B cell (primary cell): ENCODE results near the gene ELK4. TPM values are rescaled to one million over a fixed set of nuclear protein-coding genes. Genes with fewer than 3 reads are reported as not detected.

Experiments used
- ATAC-seq: fragments of 200-7000 bp; cut with Tn5 transposase; one replicate; pipeline ENCODE4 v1.10.0; 2021; ENCODE audit warnings: low read depth, mild to moderate bottlenecking, moderate number of reproducible peaks, moderate library complexity
- CTCF ChIA-PET: fragments of 350-600 bp; sonication (Branson Sonifier 250); formaldehyde crosslinking; loops from one replicate; lab custom pipeline; 2021; ENCODE audit warnings: antibody characterized with exemption, inconsistent platforms; lab: Charles Lee
- POLR2A ChIA-PET: fragments of 350-600 bp; sonication (Branson Sonifier 250); formaldehyde crosslinking; loops from one replicate; lab custom pipeline; 2021; ENCODE audit warnings: antibody characterized with exemption; lab: Charles Lee
- DNase-seq: peaks from one replicate; pipeline ENCODE4 v3.0.0; 2013
- H2AFZ ChIP-seq: 2 replicates; pipeline ENCODE4 v1.6.1; 2012; ENCODE audit warnings: mild to moderate bottlenecking, low read depth, low read length; ENCODE audit not compliant: insufficient read depth, poor library complexity, severe bottlenecking
- H3K27ac ChIP-seq, 2 donors: 1 replicate in 1 of 2; 2 replicates in 1 of 2; pipeline ENCODE4 v1.5.1; 2012 to 2013; ENCODE audit warnings: low read length in 2 of 2, mild to moderate bottlenecking in 2 of 2, moderate library complexity in 1 of 2
- H3K27me3 ChIP-seq, 4 experiments: fragments of 200-600 bp in 1 of 4; sonication (generic) in 1 of 4; replicated peaks in 1 of 4; 1 replicate in 2 of 4; 2 replicates in 2 of 4; pipeline versions ENCODE4 v1.6.1 to v1.7.0; 2013 to 2016; ENCODE audit warnings: low read length in 3 of 4, mild to moderate bottlenecking in 2 of 4, mixed read lengths in 1 of 4, moderate library complexity in 1 of 4; ENCODE audit not compliant: insufficient read depth in 4 of 4, control insufficient read depth in 3 of 4; ENCODE audit errors: control extremely low read depth in 1 of 4
- H3K36me3 ChIP-seq, 2 experiments: replicated peaks in 1 of 2; 1 replicate in 1 of 2; 2 replicates in 1 of 2; pipeline versions ENCODE4 v1.6.1 to v1.7.1; 2013; ENCODE audit warnings: low read length in 1 of 2; ENCODE audit not compliant: insufficient read depth in 2 of 2, control insufficient read depth in 1 of 2; ENCODE audit errors: control extremely low read depth in 1 of 2, extremely low read depth in 1 of 2
- H3K4me1 ChIP-seq, 2 donors: fragments of 200-600 bp in 1 of 2; sonication (generic) in 1 of 2; 1 replicate in 1 of 2; 2 replicates in 1 of 2; pipeline versions ENCODE4 v1.5.1 to v1.6.1; 2013 to 2017; ENCODE audit warnings: low read length in 2 of 2; ENCODE audit not compliant: control insufficient read depth in 2 of 2, insufficient read depth in 2 of 2
- H3K4me2 ChIP-seq: replicated peaks from 2 replicates; pipeline ENCODE3; 2012; ENCODE audit warnings: mild to moderate bottlenecking, low read depth, low read length; ENCODE audit not compliant: poor library complexity, severe bottlenecking
- H3K4me3 ChIP-seq, 5 experiments: fragments of 200-600 bp in 1 of 5; sonication (generic) in 1 of 5; 1 replicate in 3 of 5; 2 replicates in 2 of 5; pipeline versions ENCODE4 v1.5.1 to v1.7.0; 2011 to 2016; ENCODE audit warnings: low read length in 4 of 5, mild to moderate bottlenecking in 4 of 5, low read depth in 2 of 5, control low read depth in 1 of 5, moderate library complexity in 1 of 5; ENCODE audit not compliant: insufficient read depth in 1 of 5; ENCODE audit errors: control extremely low read depth in 1 of 5, extremely low read depth in 1 of 5
- H3K79me2 ChIP-seq: fragments of 200-600 bp; sonication (generic); one replicate; pipeline ENCODE4 v1.6.0; 2016; ENCODE audit warnings: low read length; ENCODE audit not compliant: control insufficient read depth, insufficient read depth
- H3K9ac ChIP-seq: fragments of 200-600 bp; sonication (generic); 2 replicates; pipeline ENCODE4 v1.6.1; 2017; ENCODE audit warnings: mild to moderate bottlenecking, low read length, moderate library complexity
- H3K9me3 ChIP-seq, 3 donors: one replicate each; pipeline versions ENCODE4 v1.6.1 to v1.7.1; 2013; ENCODE audit warnings: low read length in 2 of 3; ENCODE audit not compliant: control insufficient read depth in 2 of 3, insufficient read depth in 1 of 3; ENCODE audit errors: control extremely low read depth in 1 of 3
- H4K20me1 ChIP-seq: 2 replicates; pipeline ENCODE4 v1.6.0; 2012; ENCODE audit warnings: mild to moderate bottlenecking, low read length; ENCODE audit not compliant: insufficient read depth, control insufficient read depth, poor library complexity, severe bottlenecking
- H3K27ac Mint-ChIP-seq: one replicate; pipeline ENCODE4 v1.8.0; 2021; ENCODE audit warnings: mixed read lengths
- H3K27me3 Mint-ChIP-seq: one replicate; pipeline ENCODE4 v1.8.0; 2021; ENCODE audit warnings: mixed read lengths
- H3K4me1 Mint-ChIP-seq: one replicate; pipeline ENCODE4 v1.8.0; 2021; ENCODE audit warnings: mixed read lengths
- H3K4me3 Mint-ChIP-seq: one replicate; pipeline ENCODE4 v1.8.0; 2021; ENCODE audit warnings: mixed read lengths
- H3K9me3 Mint-ChIP-seq: one replicate; pipeline ENCODE4 v1.8.0; 2022; ENCODE audit warnings: mixed read lengths; ENCODE audit not compliant: insufficient read depth
- CTCF ChIP-seq: fragments of 200-600 bp; IDR thresholded peaks from one replicate; pipeline ENCODE4 v1.8.0; 2022; ENCODE audit warnings: antibody characterized with exemption, mild to moderate bottlenecking
- EZH2 ChIP-seq: IDR thresholded peaks from 2 replicates; pipeline ENCODE4 v1.6.1; 2012; ENCODE audit warnings: borderline replicate concordance, low read depth, mild to moderate bottlenecking, moderate library complexity, low read length; ENCODE audit not compliant: insufficient read depth, poor library complexity, severe bottlenecking
- WGBS: methylation state at CpG from one replicate; pipeline ENCODE4 v1.1.5; 2013; ENCODE audit warnings: missing lambda C conversion rate; ENCODE audit not compliant: insufficient coverage; 5-methylcytosine and 5-hydroxymethylcytosine counted together
- intact Hi-C: fragments of 100-400 bp; cut with micrococcal nuclease; formaldehyde crosslinking; loops from one replicate; pipeline ENCODE4 v1.10.0; 2022
- polyA plus RNA-seq: library from polyadenylated mRNA; depleted of rRNA; stranded (reverse); fragments of >200 nt; gene quantifications from 2 replicates; pipeline ENCODE4 v1.2.3, GENCODE V29; 2012
- total RNA-seq, 2 donors: library from RNA; stranded (reverse); fragments of 120-200 nt in 1 of 2; gene quantifications; 1 replicate in 1 of 2; 2 replicates in 1 of 2; pipeline versions ENCODE4 v1.2.3 to v1.2.4, GENCODE V29; 2013 to 2022

The ELK4 gene
- total and polyA plus RNA-seq, 2 donors (not counting 1 experiment from before 2014, with no cell fraction given) = 11.0 to 151 TPM

GRCh38 chr1:205656236-205656635 is 24.4 kb upstream of the ELK4 start:
- Histone ChIP-seq H3K27me3 (no peaks in the 10 kb centered on the region), H3K79me2 (peaks cover 4% of the 10 kb centered on the region), H2AFZ (no peak overlapping the region), H3K4me3 (no peak overlapping the region), H3K27ac (no peak overlapping the region), H3K9ac (no peak overlapping the region), H3K4me2 (no peak overlapping the region), H3K9me3 (no peaks in the 10 kb centered on the region), H4K20me1 (no peaks in the 10 kb centered on the region), H3K36me3 (no peaks in the 10 kb centered on the region), H3K4me1 (peaks cover 17 to 24% of the 10 kb centered on the region in 2 donors)
- no peak overlapping the region for H3K27ac Mint-ChIP-seq
- no peaks in the 10 kb centered on the region for H3K27me3 Mint-ChIP-seq
- DNase-seq (no peak), ATAC-seq (no peak)
- WGBS = no CpG with 5 or more reads among the region's 2 CpGs
- ChIA-PET CTCF (interaction anchor here (0.6 to 23.2 kb wide), 15 partner anchors 9 to 321 kb away, joined by 3 to 943 read pairs (median 34); partner anchors contain the start of gene ELK4), POLR2A (no interaction called here)
- no peaks in the 10 kb centered on the region for H3K9me3 Mint-ChIP-seq
- no peak overlapping the region for H3K4me3 Mint-ChIP-seq
- intact Hi-C loops = loop anchor here (5.0 kb wide), 1 partner anchor 169 kb away; no protein-coding TSS in a partner anchor
- H3K4me1 Mint-ChIP-seq = peaks cover 18% of the 10 kb centered on the region
- TF ChIP-seq EZH2 (no peak), CTCF (no peak)

- H3K4me1 Mint-ChIP-seq = no peaks in the 10 kb centered on the region
- no peak for ATAC-seq
- no peak overlapping the region for H3K4me3 Mint-ChIP-seq
- H3K9me3 Mint-ChIP-seq = no peaks in the 10 kb centered on the region
- ChIA-PET CTCF (interaction anchor here (0.7 to 23.2 kb wide), 4 partner anchors 55 to 476 kb away, joined by 3 to 943 read pairs (median 468); no protein-coding TSS in a partner anchor), POLR2A (no interaction called here)
- H3K27me3 Mint-ChIP-seq = no peaks in the 10 kb centered on the region
- H3K79me2 ChIP-seq = no peaks in the 10 kb centered on the region
- no peaks in the 10 kb centered on the region for H3K4me1 ChIP-seq
- DNase-seq = no peak
- no peak overlapping the region for H3K4me2 ChIP-seq
- intact Hi-C loops = no loop called here
- H3K4me3 ChIP-seq = no peak overlapping the region
- H3K27ac ChIP-seq = no peak overlapping the region
- H3K9ac ChIP-seq = no peak overlapping the region
- no peak overlapping the region for H2AFZ ChIP-seq
- no peak overlapping the region for H3K27ac Mint-ChIP-seq
- no peaks in the 10 kb centered on the region for H3K9me3 ChIP-seq
- TF ChIP-seq EZH2 (no peak), CTCF (no peak)
- no peaks in the 10 kb centered on the region for H3K27me3 ChIP-seq
- no peaks in the 10 kb centered on the region for H3K36me3 ChIP-seq
- no peaks in the 10 kb centered on the region for H4K20me1 ChIP-seq
- WGBS = 97% methylated on average over 5 of the region's 11 CpGs
Observed at GRCh38 chr1:205652984-205653383, 21.2 kb upstream of the ELK4 start.
